Panc1 (cell line): ENCODE measurements around the gene RPH3AL. TPM values are rescaled to one million over a fixed set of nuclear protein-coding genes. Genes with fewer than 3 reads are reported as not detected.

Source experiments
- ATAC-seq: fragments of 200-7000 bp; cut with Tn5 transposase; 2 replicates; pipeline ENCODE4 v1.9.1; 2020; ENCODE audit warnings: mild to moderate bottlenecking, moderate library complexity
- BruUV-seq: library from RNA; stranded (reverse); fragments of 400-500 nt; replicated peaks from 2 replicates; lab custom pipeline; 2021; lab: Mats Ljungman, UMichigan
- CTCF ChIA-PET: fragments of 300-600 bp; sonication (Branson Sonifier 250); formaldehyde crosslinking; loops from one replicate; lab custom pipeline; 2022; ENCODE audit warnings: antibody characterized with exemption; lab: Charles Lee
- POLR2A ChIA-PET: fragments of 300-600 bp; sonication (Branson Sonifier 250); formaldehyde crosslinking; loops from one replicate; lab custom pipeline; 2022; ENCODE audit warnings: antibody characterized with exemption; lab: Charles Lee
- DNase-seq: peaks from one replicate; pipeline ENCODE4 v3.0.0-alpha.2; 2010; ENCODE audit warnings: low read depth, low spot score
- H3K27ac ChIP-seq: 2 replicates; pipeline ENCODE4 v1.5.1; 2011; ENCODE audit warnings: mild to moderate bottlenecking, low read length, inconsistent platforms
- H3K27me3 ChIP-seq: fragments of 200-500 bp; sonication (Bioruptor generic); 2 replicates; pipeline ENCODE4 v1.6.0; 2014; ENCODE audit warnings: low read length, inconsistent platforms; ENCODE audit not compliant: control insufficient read depth, insufficient read depth
- H3K36me3 ChIP-seq: fragments of 200-500 bp; sonication (Bioruptor generic); 2 replicates; pipeline ENCODE4 v1.5.1; 2014; ENCODE audit warnings: inconsistent platforms, mild to moderate bottlenecking, low read length, moderate library complexity; ENCODE audit not compliant: control insufficient read depth, insufficient read depth
- H3K4me1 ChIP-seq: 2 replicates; pipeline ENCODE4 v1.5.1; 2011; ENCODE audit warnings: inconsistent platforms, mild to moderate bottlenecking, low read length, moderate library complexity; ENCODE audit not compliant: control insufficient read depth, insufficient read depth
- H3K4me3 ChIP-seq, 2 experiments: 2 replicates each; pipeline ENCODE4 v1.5.1; 2011 to 2012; ENCODE audit warnings: low read depth in 2 of 2, low read length in 2 of 2, mild to moderate bottlenecking in 2 of 2, inconsistent platforms in 1 of 2, moderate library complexity in 1 of 2
- H3K9me3 ChIP-seq: fragments of 200-500 bp; sonication (Bioruptor generic); 2 replicates; pipeline ENCODE4 v1.5.1; 2014; ENCODE audit warnings: low read depth, mild to moderate bottlenecking, inconsistent platforms, low read length, moderate library complexity; ENCODE audit not compliant: control insufficient read depth, insufficient read depth
- POLR2AphosphoS5 ChIP-seq: IDR thresholded peaks from 2 replicates; pipeline ENCODE4 v1.6.1; 2012; ENCODE audit warnings: mild to moderate bottlenecking, low read depth, low read length, moderate library complexity
- SIN3A ChIP-seq: IDR thresholded peaks from 2 replicates; pipeline ENCODE4 v1.6.1; 2012; ENCODE audit warnings: low read depth, mild to moderate bottlenecking, low read length, moderate library complexity, borderline replicate concordance; ENCODE audit not compliant: insufficient read depth
- in situ Hi-C: cut with HindIII; loops from 2 replicates; pipeline ENCODE4 v1.10.0; 2016; ENCODE audit warnings: low sequenced_read_pairs, low pct_unique_long_range_greater_than_20kb
- intact Hi-C: fragments of 100-400 bp; cut with micrococcal nuclease; formaldehyde crosslinking; loops from one replicate; pipeline ENCODE4 v1.10.0; 2022; ENCODE audit not compliant: unreplicated experiment
- total RNA-seq: library from RNA; stranded (reverse); gene quantifications from one replicate; pipeline ENCODE4 v1.2.1, GENCODE V29; 2021; ENCODE audit not compliant: unreplicated experiment
- TF ChIP-seq, protein P1 (sequence below), 2 experiments: IDR thresholded peaks; 2 replicates each; pipeline ENCODE4 v1.6.1; 2011 to 2012; ENCODE audit warnings: low read depth in 2 of 2, control low read depth in 1 of 2, low read length in 1 of 2, mild to moderate bottlenecking in 1 of 2, moderate library complexity in 1 of 2; ENCODE audit not compliant: insufficient read depth in 1 of 2
- TF ChIP-seq, protein P2 (sequence below): fragments of 450-650 bp; IDR thresholded peaks from 2 replicates; pipeline ENCODE4 v1.5.1; 2017; ENCODE audit warnings: mild to moderate bottlenecking

Gene RPH3AL
- total RNA-seq, 1 experiment from 2014 or later = 2.2 TPM

DNA sequence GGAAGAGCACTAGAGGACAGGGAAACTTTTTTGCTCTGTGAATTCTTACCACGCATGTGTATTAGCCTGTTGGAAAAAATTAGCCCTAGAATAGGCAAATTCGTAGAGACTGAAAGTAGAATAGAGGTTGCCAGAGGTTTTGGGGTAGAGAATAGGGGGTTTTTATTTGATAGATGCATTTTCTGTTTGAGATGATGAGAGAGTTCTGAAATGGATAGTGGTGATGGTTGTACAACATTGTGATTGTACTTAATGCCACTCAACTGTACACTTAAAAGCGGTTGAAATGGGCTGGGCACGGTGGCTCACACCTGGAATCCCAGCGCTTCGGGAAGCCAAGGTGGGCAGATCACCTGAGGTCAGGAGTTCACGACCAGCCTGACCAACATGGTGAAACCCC is 163.2 kb downstream of the RPH3AL start:
- intact Hi-C loops (no loop called here), in situ Hi-C loops (no loop called here)
- ATAC-seq = no peak
- no peaks in the 10 kb centered on the region for H3K4me1 ChIP-seq
- no peak for DNase-seq
- no TSS peak for BruUV-seq
- no peaks in the 10 kb centered on the region for H3K36me3 ChIP-seq
- H3K27me3 ChIP-seq = no peaks in the 10 kb centered on the region
- no peak overlapping the region for H3K4me3 ChIP-seq
- H3K9me3 ChIP-seq = no peaks in the 10 kb centered on the region
- no peak overlapping the region for H3K27ac ChIP-seq
- TF ChIP-seq, protein P1, sequence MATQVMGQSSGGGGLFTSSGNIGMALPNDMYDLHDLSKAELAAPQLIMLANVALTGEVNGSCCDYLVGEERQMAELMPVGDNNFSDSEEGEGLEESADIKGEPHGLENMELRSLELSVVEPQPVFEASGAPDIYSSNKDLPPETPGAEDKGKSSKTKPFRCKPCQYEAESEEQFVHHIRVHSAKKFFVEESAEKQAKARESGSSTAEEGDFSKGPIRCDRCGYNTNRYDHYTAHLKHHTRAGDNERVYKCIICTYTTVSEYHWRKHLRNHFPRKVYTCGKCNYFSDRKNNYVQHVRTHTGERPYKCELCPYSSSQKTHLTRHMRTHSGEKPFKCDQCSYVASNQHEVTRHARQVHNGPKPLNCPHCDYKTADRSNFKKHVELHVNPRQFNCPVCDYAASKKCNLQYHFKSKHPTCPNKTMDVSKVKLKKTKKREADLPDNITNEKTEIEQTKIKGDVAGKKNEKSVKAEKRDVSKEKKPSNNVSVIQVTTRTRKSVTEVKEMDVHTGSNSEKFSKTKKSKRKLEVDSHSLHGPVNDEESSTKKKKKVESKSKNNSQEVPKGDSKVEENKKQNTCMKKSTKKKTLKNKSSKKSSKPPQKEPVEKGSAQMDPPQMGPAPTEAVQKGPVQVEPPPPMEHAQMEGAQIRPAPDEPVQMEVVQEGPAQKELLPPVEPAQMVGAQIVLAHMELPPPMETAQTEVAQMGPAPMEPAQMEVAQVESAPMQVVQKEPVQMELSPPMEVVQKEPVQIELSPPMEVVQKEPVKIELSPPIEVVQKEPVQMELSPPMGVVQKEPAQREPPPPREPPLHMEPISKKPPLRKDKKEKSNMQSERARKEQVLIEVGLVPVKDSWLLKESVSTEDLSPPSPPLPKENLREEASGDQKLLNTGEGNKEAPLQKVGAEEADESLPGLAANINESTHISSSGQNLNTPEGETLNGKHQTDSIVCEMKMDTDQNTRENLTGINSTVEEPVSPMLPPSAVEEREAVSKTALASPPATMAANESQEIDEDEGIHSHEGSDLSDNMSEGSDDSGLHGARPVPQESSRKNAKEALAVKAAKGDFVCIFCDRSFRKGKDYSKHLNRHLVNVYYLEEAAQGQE (IDR thresholded peaks at IDR 0.05; ENCODE audit: insufficient read depth in 1 of 2, low read depth in 2 of 2, low read length in 1 of 2) = no peak
- TF ChIP-seq SIN3A (no peak), POLR2AphosphoS5 (no peak)
- ChIA-PET CTCF (no interaction called here), POLR2A (no interaction called here)

DNA sequence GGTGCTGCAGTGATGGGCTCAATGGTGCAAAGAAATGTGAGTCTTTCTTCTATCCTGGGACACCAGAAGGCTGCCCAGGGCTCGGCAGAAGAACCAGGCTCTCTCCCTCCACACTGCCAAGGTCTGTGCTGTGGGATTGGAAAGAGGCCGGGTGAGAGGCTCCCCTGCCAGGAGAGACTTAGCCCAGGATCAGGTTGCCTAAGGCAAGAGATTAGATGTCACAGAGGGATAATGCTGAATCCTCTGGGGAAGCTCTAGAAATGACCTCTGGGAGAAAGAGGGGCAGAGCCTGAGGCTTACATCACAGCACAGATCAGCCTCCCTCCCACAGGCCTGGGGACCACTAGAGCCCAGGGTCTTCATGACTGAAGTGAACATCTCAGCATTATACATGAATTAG is 165.5 kb downstream of the RPH3AL start:
- no peak overlapping the region for H3K4me3 ChIP-seq
- DNase-seq (no peak), ATAC-seq (no peak)
- intact Hi-C loops (no loop called here), in situ Hi-C loops (no loop called here)
- no peaks in the 10 kb centered on the region for H3K27me3 ChIP-seq
- POLR2A ChIA-PET = no interaction called here
- H3K4me1 ChIP-seq = no peaks in the 10 kb centered on the region
- H3K27ac ChIP-seq = no peak overlapping the region
- TF ChIP-seq, protein P1 (IDR thresholded peaks at IDR 0.05; ENCODE audit: insufficient read depth in 1 of 2, low read depth in 2 of 2, low read length in 1 of 2) = no peak
- no peak for TF ChIP-seq SIN3A
- no peak for TF ChIP-seq POLR2AphosphoS5
- TF ChIP-seq, protein P2, sequence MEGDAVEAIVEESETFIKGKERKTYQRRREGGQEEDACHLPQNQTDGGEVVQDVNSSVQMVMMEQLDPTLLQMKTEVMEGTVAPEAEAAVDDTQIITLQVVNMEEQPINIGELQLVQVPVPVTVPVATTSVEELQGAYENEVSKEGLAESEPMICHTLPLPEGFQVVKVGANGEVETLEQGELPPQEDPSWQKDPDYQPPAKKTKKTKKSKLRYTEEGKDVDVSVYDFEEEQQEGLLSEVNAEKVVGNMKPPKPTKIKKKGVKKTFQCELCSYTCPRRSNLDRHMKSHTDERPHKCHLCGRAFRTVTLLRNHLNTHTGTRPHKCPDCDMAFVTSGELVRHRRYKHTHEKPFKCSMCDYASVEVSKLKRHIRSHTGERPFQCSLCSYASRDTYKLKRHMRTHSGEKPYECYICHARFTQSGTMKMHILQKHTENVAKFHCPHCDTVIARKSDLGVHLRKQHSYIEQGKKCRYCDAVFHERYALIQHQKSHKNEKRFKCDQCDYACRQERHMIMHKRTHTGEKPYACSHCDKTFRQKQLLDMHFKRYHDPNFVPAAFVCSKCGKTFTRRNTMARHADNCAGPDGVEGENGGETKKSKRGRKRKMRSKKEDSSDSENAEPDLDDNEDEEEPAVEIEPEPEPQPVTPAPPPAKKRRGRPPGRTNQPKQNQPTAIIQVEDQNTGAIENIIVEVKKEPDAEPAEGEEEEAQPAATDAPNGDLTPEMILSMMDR = no peak
- H3K36me3 ChIP-seq = no peaks in the 10 kb centered on the region
- no peaks in the 10 kb centered on the region for H3K9me3 ChIP-seq
- CTCF ChIA-PET = no interaction called here
- no TSS peak for BruUV-seq
